DND-41 (cell line): ENCODE results near the gene ZEB1.
"Not testable (repeated sequence)": the region's sequence is repeated elsewhere in the genome, so short reads cannot be mapped to it uniquely, and the experiment has no call there.

Experiments used
- ATAC-seq: fragments of 200-7000 bp; cut with Tn5 transposase; 3 replicates; pipeline ENCODE4 v1.9.1; 2021; ENCODE audit warnings: low read depth; ENCODE audit not compliant: insufficient read depth
- DNase-seq: peaks from one replicate; pipeline ENCODE4 v3.0.0-alpha.2; 2020
- H2AFZ ChIP-seq: 2 replicates; pipeline ENCODE4 v1.6.0; 2012; ENCODE audit warnings: low read depth, low read length
- H3K27ac ChIP-seq: 2 replicates; pipeline ENCODE4 v1.5.1; 2012; ENCODE audit warnings: low read length, inconsistent platforms
- H3K27me3 ChIP-seq: fragments of 200-600 bp; sonication (generic); 2 replicates; pipeline ENCODE4 v1.6.0; 2012; ENCODE audit warnings: low read length, mild to moderate bottlenecking, inconsistent platforms; ENCODE audit not compliant: insufficient read depth, poor library complexity
- H3K36me3 ChIP-seq: 2 replicates; pipeline ENCODE4 v1.5.1; 2012; ENCODE audit warnings: low read length, inconsistent platforms; ENCODE audit not compliant: insufficient read depth
- H3K4me1 ChIP-seq: 2 replicates; pipeline ENCODE4 v1.5.1; 2012; ENCODE audit warnings: mild to moderate bottlenecking, low read length; ENCODE audit not compliant: insufficient read depth
- H3K4me2 ChIP-seq: 2 replicates; pipeline ENCODE4 v1.6.0; 2012; ENCODE audit warnings: mild to moderate bottlenecking, moderate library complexity, low read length, inconsistent platforms; ENCODE audit not compliant: insufficient read depth
- H3K4me3 ChIP-seq, 2 experiments: fragments of 200-600 bp in 1 of 2; shearing (Covaris generic) in 1 of 2; 2 replicates each; pipeline ENCODE4 v1.5.1; 2012 to 2016; ENCODE audit warnings: inconsistent platforms in 2 of 2, low read length in 2 of 2, mild to moderate bottlenecking in 2 of 2, low read depth in 1 of 2, moderate library complexity in 1 of 2
- H3K79me2 ChIP-seq: 2 replicates; pipeline ENCODE4 v1.6.0; 2012; ENCODE audit warnings: low read length, inconsistent platforms; ENCODE audit not compliant: insufficient read depth
- H3K9ac ChIP-seq: 2 replicates; pipeline ENCODE4 v1.6.0; 2012; ENCODE audit warnings: low read depth, mild to moderate bottlenecking, inconsistent platforms, low read length, moderate library complexity
- H3K9me3 ChIP-seq: 2 replicates; pipeline ENCODE4 v1.5.1; 2012; ENCODE audit warnings: low read length, moderate library complexity, mild to moderate bottlenecking, inconsistent platforms; ENCODE audit not compliant: insufficient read depth, severe bottlenecking
- H4K20me1 ChIP-seq: 2 replicates; pipeline ENCODE4 v1.6.0; 2012; ENCODE audit warnings: low read length; ENCODE audit not compliant: insufficient read depth
- EZH2 ChIP-seq: IDR thresholded peaks from 3 replicates; pipeline ENCODE4 v1.6.1; 2012; ENCODE audit warnings: borderline replicate concordance, low read depth, mild to moderate bottlenecking, moderate library complexity, low read length, inconsistent platforms; ENCODE audit not compliant: severe bottlenecking
- TF ChIP-seq, protein P1 (sequence below): IDR thresholded peaks from 2 replicates; pipeline ENCODE4 v1.5.1; 2012; ENCODE audit warnings: borderline replicate concordance, low read length, moderate library complexity, mild to moderate bottlenecking; ENCODE audit not compliant: poor library complexity, severe bottlenecking; ENCODE audit errors: extremely low read depth

Gene ZEB1

GRCh38 chr10:31401287-31401686 is 82.3 kb downstream of the ZEB1 start:
- peaks cover 16% of the 10 kb centered on the region for H3K36me3 ChIP-seq
- peaks cover 3% of the 10 kb centered on the region for H3K9me3 ChIP-seq
- H3K27ac ChIP-seq = no peak overlapping the region
- no peaks in the 10 kb centered on the region for H3K27me3 ChIP-seq
- no peak overlapping the region for H3K4me2 ChIP-seq
- no peak overlapping the region for H2AFZ ChIP-seq
- ATAC-seq (no peak), DNase-seq (no peak)
- H3K79me2 ChIP-seq = peaks cover 98% of the 10 kb centered on the region
- H3K9ac ChIP-seq = no peak overlapping the region
- no peak overlapping the region for H3K4me3 ChIP-seq
- peaks cover 3% of the 10 kb centered on the region; the same call in 1 of the 2 replicates for H3K4me1 ChIP-seq
- H4K20me1 ChIP-seq = peaks cover 29% of the 10 kb centered on the region; the same call in 1 of the 2 replicates
- TF ChIP-seq, protein P1, sequence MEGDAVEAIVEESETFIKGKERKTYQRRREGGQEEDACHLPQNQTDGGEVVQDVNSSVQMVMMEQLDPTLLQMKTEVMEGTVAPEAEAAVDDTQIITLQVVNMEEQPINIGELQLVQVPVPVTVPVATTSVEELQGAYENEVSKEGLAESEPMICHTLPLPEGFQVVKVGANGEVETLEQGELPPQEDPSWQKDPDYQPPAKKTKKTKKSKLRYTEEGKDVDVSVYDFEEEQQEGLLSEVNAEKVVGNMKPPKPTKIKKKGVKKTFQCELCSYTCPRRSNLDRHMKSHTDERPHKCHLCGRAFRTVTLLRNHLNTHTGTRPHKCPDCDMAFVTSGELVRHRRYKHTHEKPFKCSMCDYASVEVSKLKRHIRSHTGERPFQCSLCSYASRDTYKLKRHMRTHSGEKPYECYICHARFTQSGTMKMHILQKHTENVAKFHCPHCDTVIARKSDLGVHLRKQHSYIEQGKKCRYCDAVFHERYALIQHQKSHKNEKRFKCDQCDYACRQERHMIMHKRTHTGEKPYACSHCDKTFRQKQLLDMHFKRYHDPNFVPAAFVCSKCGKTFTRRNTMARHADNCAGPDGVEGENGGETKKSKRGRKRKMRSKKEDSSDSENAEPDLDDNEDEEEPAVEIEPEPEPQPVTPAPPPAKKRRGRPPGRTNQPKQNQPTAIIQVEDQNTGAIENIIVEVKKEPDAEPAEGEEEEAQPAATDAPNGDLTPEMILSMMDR = no peak
- TF ChIP-seq EZH2 = no peak

- H3K4me2 ChIP-seq = no peak overlapping the region
- H3K79me2 ChIP-seq = peaks cover 77% of the 10 kb centered on the region
- H3K27ac ChIP-seq = no peak overlapping the region
- H3K4me3 ChIP-seq = no peak overlapping the region
- H4K20me1 ChIP-seq = peaks cover 13% of the 10 kb centered on the region; the same call in 1 of the 2 replicates
- no peaks in the 10 kb centered on the region for H3K27me3 ChIP-seq
- TF ChIP-seq EZH2 = no peak
- peaks cover 3% of the 10 kb centered on the region for H3K9me3 ChIP-seq
- ATAC-seq = peak; percentile 78
- DNase-seq = no peak
- H3K4me1 ChIP-seq = no peaks in the 10 kb centered on the region
- H3K9ac ChIP-seq = no peak overlapping the region
- H3K36me3 ChIP-seq = peaks cover 10% of the 10 kb centered on the region
- no peak overlapping the region for H2AFZ ChIP-seq
Observed at GRCh38 chr10:31404640-31405039, 85.6 kb downstream of the ZEB1 start.

DNA sequence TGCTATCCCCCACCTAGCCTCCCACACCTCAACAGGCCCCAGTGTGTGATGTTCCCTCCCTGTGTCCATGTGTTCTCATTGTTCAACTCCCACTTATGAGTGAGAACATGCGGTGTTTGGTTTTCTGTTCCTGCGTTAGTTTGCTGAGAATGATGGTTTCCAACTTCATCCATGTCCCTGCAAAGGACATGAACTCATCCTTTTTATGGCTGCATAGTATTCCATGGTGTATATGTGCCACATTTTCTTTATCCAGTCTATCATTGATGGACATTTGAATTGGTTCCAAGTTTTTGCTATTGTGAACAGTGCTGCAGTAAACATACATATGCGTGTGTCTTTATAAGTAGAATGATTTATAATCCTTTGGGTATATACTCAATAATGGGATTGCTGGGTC is 86.8 kb downstream of the ZEB1 start:
- H3K27ac ChIP-seq, H3K27me3 ChIP-seq, H2AFZ ChIP-seq, H3K4me3 ChIP-seq, ATAC-seq, H3K4me2 ChIP-seq, H3K9ac ChIP-seq, H3K4me1 ChIP-seq, H3K9me3 ChIP-seq, DNase-seq: not testable (repeated sequence)
- peaks cover 10% of the 10 kb centered on the region for H3K36me3 ChIP-seq
- peaks cover 15% of the 10 kb centered on the region; the same call in 1 of the 2 replicates for H4K20me1 ChIP-seq
- H3K79me2 ChIP-seq = peaks cover 77% of the 10 kb centered on the region

GRCh38 chr10:31412397-31412796 is 93.4 kb downstream of the ZEB1 start:
- H3K4me1 ChIP-seq = peaks cover 10% of the 10 kb centered on the region
- not testable (repeated sequence) for H3K4me2 ChIP-seq, H3K36me3 ChIP-seq, ATAC-seq, H3K9me3 ChIP-seq, DNase-seq, H3K27ac ChIP-seq, H3K4me3 ChIP-seq, H3K27me3 ChIP-seq, H3K9ac ChIP-seq, H2AFZ ChIP-seq
- peaks cover 47% of the 10 kb centered on the region for H4K20me1 ChIP-seq
- peaks cover 82% of the 10 kb centered on the region for H3K79me2 ChIP-seq

DNA sequence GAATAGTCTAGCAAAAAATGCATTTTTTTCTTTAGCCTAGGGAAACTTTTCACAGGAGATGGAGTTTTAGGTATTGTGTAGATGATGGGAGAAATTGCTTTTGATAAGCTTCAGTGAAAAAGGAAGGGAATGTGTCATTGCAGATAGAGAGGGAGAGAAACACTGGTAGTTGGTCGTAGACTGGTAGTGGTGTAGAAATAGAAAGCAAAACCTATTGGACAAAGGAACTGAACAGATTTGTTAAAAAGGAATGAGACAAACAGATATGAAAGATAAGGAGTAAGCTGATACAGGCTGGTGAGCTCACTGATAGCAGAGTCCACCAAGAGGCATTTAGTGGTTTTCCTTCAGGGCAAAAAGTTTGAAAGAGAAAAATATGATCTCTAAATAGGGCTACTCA is 94.3 kb downstream of the ZEB1 start:
- no peaks in the 10 kb centered on the region for H3K27me3 ChIP-seq
- H4K20me1 ChIP-seq = peaks cover 55% of the 10 kb centered on the region
- H3K36me3 ChIP-seq = peaks cover 6% of the 10 kb centered on the region; the same call in 1 of the 2 replicates
- ATAC-seq (peak; percentile 67), DNase-seq (no peak)
- no peaks in the 10 kb centered on the region for H3K9me3 ChIP-seq
- no peak overlapping the region for H3K9ac ChIP-seq
- H2AFZ ChIP-seq = no peak overlapping the region
- H3K4me1 ChIP-seq = peaks cover 10% of the 10 kb centered on the region
- H3K4me3 ChIP-seq = no peak overlapping the region
- no peak for TF ChIP-seq EZH2
- TF ChIP-seq, protein P1 = no peak
- no peak overlapping the region for H3K27ac ChIP-seq
- peaks cover 92% of the 10 kb centered on the region for H3K79me2 ChIP-seq
- no peak overlapping the region for H3K4me2 ChIP-seq
